HG02852 (cell line): ENCODE measurements around the gene COL4A5.
A peak's percentile ranks its signal among the peaks of the same experiment; 100 is the strongest.

Experiments
- ATAC-seq: cut with Tn5 transposase; IDR thresholded peaks from one replicate; pipeline ENCODE4 v1.9.1; 2021; ENCODE audit warnings: mild to moderate bottlenecking, moderate library complexity; ENCODE audit not compliant: unreplicated experiment

Gene COL4A5

GRCh38 chrX:108640817-108641216, 201.2 kb downstream of the COL4A5 start:
- ATAC-seq: no peak

GRCh38 chrX:108641589-108642272, 202.1 kb downstream of the COL4A5 start:
- no peak for ATAC-seq

GRCh38 chrX:108642273-108642628, 202.6 kb downstream of the COL4A5 start:
- no peak for ATAC-seq

- ATAC-seq: no peak
Measured at GRCh38 chrX:108664701-108665100, 225.1 kb downstream of the COL4A5 start.

GRCh38 chrX:108666101-108666500, 226.5 kb downstream of the COL4A5 start:
- no peak for ATAC-seq

- no peak for ATAC-seq
Measured at GRCh38 chrX:108671526-108671925, 231.9 kb downstream of the COL4A5 start.

GRCh38 chrX:108696690-108697089, 257.1 kb downstream of the COL4A5 start:
- ATAC-seq: no peak

- peak; percentile 84 for ATAC-seq
Measured at GRCh38 chrX:108699368-108699767, 259.7 kb downstream of the COL4A5 start.

- no peak for ATAC-seq
Measured at GRCh38 chrX:108701633-108702032, 262.0 kb downstream of the COL4A5 start.

GRCh38 chrX:108702530-108702929, 262.9 kb downstream of the COL4A5 start:
- no peak for ATAC-seq

- ATAC-seq: no peak
Measured at GRCh38 chrX:108704839-108705238, 265.2 kb downstream of the COL4A5 start.

GRCh38 chrX:108712886-108713285, 273.2 kb downstream of the COL4A5 start:
- no peak for ATAC-seq

- no peak for ATAC-seq
Measured at GRCh38 chrX:108722561-108722960, 282.9 kb downstream of the COL4A5 start.

GRCh38 chrX:108726748-108727147, 287.1 kb downstream of the COL4A5 start:
- no peak for ATAC-seq

GRCh38 chrX:108731153-108731552, 291.5 kb downstream of the COL4A5 start:
- ATAC-seq: no peak

- no peak for ATAC-seq
Measured at GRCh38 chrX:108732630-108733321, 293.1 kb downstream of the COL4A5 start.

- no peak for ATAC-seq
Measured at GRCh38 chrX:108734426-108734825, 294.8 kb downstream of the COL4A5 start.

GRCh38 chrX:108735091-108735678, 295.5 kb downstream of the COL4A5 start:
- ATAC-seq: no peak

GRCh38 chrX:108735679-108736508, 296.3 kb downstream of the COL4A5 start:
- ATAC-seq: no peak

GRCh38 chrX:108736509-108737479, 297.2 kb downstream of the COL4A5 start, which contains the start of gene IRS4:
TSS of gene IRS4 (minus strand) at chrX:108736563.
- no peak for ATAC-seq
